GM12892 (cell line): ENCODE data around the gene CISTR. TPM values are rescaled to one million over a fixed set of nuclear protein-coding genes. Genes with fewer than 3 reads are reported as not detected.
"Not testable (repeated sequence)": the region's sequence is repeated elsewhere in the genome, so short reads cannot be mapped to it uniquely, and the experiment has no call there.

Experiments
- DNase-seq: peaks from one replicate; pipeline ENCODE4 v3.0.0; 2011; ENCODE audit not compliant: insufficient read length
- FAIRE-seq: peaks from 2 replicates; lab custom pipeline; 2011; peaks lifted over from hg19 to GRCh38; lab: Jason Lieb, UNC
- POLR2A ChIP-seq: IDR thresholded peaks from 2 replicates; pipeline ENCODE4 v1.6.1; 2011; ENCODE audit warnings: low read depth, low read length, control low read depth
- POLR2AphosphoS5 ChIP-seq: IDR thresholded peaks from 2 replicates; pipeline ENCODE4 v1.6.1; 2011; ENCODE audit warnings: low read depth, low read length, control low read depth
- TAF1 ChIP-seq: IDR thresholded peaks from 2 replicates; pipeline ENCODE4 v1.6.1; 2011; ENCODE audit warnings: low read depth, mild to moderate bottlenecking, control low read depth, low read length, borderline replicate concordance
- polyA plus RNA-seq: library from polyadenylated mRNA; unstranded; fragments of >200 nt; gene quantifications from one replicate; pipeline ENCODE4 v1.2.1, GENCODE V29; 2012; ENCODE audit warnings: missing spikeins, inconsistent platforms; ENCODE audit not compliant: missing spikeins

Gene CISTR
- not detected for polyA plus RNA-seq

- DNase-seq = peak; percentile 59
- TF ChIP-seq TAF1 (no peak), POLR2A (peak; percentile 50; the same call in 1 of the 2 replicates)
- peak; percentile 44 for FAIRE-seq
Measured at GRCh38 chr12:53751336-53752191, at the start of gene CISTR. CISTR (minus strand) TSS chr12:53751979.

DNA sequence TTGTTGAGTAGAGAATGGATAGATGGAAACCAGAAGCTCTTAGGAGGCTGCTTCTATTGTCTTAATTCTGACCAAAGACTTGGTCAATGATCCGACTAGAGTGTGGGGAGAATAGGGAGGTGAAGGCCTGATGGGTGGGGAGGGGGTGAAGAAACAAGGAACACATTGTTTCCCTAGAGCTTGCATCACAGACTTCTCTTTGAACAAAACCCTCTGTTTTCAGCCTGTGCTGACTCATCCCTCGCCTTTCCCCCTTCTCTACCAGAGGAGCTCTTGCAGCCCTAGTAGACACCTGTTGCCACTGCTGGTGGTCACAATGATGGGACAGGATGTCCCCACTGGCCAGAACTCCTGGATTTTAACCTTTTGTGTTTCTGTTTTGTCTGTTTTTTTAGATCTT is 46.8 kb upstream of the CISTR start:
- DNase-seq (no peak), FAIRE-seq (peak; percentile 40)
- TF ChIP-seq POLR2A (no peak), POLR2AphosphoS5 (no peak), TAF1 (no peak)

- FAIRE-seq = no peak
Measured at GRCh38 chr12:53795927-53796326, 44.1 kb upstream of the CISTR start.

DNA sequence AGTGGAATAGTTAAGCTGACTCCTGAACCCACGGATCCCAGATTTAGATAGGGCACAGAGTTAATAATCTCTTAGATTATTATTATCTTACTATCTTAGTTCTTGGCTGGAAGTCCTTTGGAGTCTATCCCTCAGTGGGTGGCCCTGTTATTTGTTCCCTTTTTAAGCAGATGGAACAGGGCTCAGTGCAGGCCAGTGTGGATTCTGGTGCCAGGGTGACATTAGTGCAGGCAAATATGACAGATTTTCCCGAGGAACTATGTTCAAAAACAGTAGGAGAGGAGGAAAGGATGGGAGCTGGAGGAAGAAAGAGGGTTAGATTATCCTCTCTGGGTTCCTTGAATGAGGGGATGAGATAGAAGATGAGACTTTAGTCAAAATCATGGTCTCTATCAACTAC is 41.4 kb upstream of the CISTR start:
- no peak for DNase-seq
- TF ChIP-seq TAF1 (no peak), POLR2A (no peak), POLR2AphosphoS5 (no peak)
- no peak for FAIRE-seq

More at GRCh38 chr12:53795927-53796326, 44.1 kb upstream of the CISTR start:
- no peak for DNase-seq
- no peak for TF ChIP-seq POLR2AphosphoS5
- TF ChIP-seq TAF1 = no peak
- no peak for TF ChIP-seq POLR2A

DNA sequence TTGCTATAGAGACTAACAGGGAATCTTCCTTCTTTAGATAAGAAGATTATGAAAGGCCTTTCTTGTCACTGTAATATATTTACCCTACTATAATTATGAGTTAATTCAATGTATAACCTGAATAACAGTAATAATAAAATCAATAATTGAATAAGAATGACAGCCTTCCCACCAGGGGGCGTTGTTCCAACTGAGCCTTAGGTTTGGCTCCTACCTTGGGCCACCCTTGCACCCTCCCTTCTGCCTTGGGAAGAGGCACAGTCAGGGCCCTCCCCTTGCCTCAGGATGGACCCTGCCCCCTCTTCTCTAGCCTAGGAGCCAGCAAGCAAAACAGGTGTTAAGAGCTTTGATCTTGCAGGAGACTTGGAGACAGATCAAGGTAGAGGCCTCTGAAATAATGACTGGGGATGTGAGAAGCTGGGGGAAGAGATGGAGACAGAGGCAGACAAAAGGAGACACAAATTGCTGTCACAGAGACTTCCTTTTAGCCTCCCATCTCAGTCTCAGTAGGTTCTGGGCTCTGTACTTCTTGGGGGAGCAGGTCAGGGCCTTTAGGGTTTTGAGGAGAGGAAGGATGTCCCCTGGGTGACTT is 40.1 kb upstream of the CISTR start:
- DNase-seq = no peak
- no peak for TF ChIP-seq POLR2AphosphoS5
- TF ChIP-seq POLR2A = no peak
- FAIRE-seq = no peak

- FAIRE-seq = no peak
- TF ChIP-seq POLR2AphosphoS5 (no peak), POLR2A (no peak), TAF1 (no peak)
Measured at GRCh38 chr12:53789570-53789969, 37.8 kb upstream of the CISTR start.

DNA sequence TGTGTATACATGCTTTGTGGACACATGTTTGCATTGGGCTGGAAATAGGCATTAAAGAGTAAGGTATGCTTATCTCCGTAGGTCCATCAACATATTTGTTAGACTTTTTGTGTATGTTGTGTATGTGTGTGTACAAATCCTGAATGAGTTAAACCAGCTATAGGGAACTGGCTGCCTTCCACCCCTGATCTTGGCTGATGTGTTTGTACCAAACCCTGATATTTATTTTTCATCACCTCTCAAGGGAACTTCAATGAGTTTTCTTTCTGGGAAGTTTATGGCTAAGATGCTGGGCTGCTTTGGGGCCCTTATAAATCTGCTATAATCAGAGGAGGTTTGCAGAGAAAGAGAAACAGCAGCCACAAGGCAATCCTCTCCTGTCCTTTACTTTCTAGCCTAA is 37.1 kb upstream of the CISTR start:
- FAIRE-seq (no peak), DNase-seq (no peak)

More at GRCh38 chr12:53789570-53789969, 37.8 kb upstream of the CISTR start:
- no peak for DNase-seq

DNA sequence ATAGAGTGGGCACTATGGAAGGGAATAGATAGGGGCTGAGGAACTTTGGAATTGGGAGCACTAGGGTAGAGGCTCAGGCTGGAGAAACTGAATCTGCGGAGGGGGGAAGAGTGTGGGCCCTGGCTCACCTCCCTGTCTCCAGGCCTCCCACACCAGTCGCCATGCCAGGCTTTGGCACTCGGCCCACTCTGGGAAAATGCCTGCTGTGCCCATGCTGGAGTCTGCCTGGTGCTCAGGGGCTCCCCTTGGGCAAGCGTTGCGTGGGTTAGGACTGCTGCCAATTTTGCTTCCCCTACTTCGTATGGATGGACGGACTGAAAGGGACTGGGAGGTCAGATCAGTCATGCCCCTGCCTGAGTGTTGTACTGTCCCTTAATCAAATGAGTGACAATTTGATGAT is 34.6 kb upstream of the CISTR start:
- no peak for FAIRE-seq

More for the DNA sequence above, 37.1 kb upstream of the CISTR start:
- TF ChIP-seq TAF1 (no peak), POLR2A (no peak), POLR2AphosphoS5 (no peak)

GRCh38 chr12:53785161-53785560 is 33.4 kb upstream of the CISTR start:
- no peak for FAIRE-seq
- no peak for DNase-seq
- TF ChIP-seq POLR2AphosphoS5 (no peak), POLR2A (no peak), TAF1 (no peak)

More for the DNA sequence above, 34.6 kb upstream of the CISTR start:
- no peak for TF ChIP-seq TAF1
- no peak for DNase-seq

GRCh38 chr12:53782093-53782703 is 30.4 kb upstream of the CISTR start:
- FAIRE-seq = no peak
- TF ChIP-seq POLR2A = no peak
- no peak for TF ChIP-seq TAF1
- TF ChIP-seq POLR2AphosphoS5 = no peak
- DNase-seq = no peak

GRCh38 chr12:53781228-53781801 is 29.5 kb upstream of the CISTR start:
- TF ChIP-seq TAF1 (no peak), POLR2AphosphoS5 (no peak), POLR2A (no peak)
- no peak for FAIRE-seq

GRCh38 chr12:53780323-53780722 is 28.5 kb upstream of the CISTR start:
- FAIRE-seq = no peak
- no peak for DNase-seq
- TF ChIP-seq POLR2AphosphoS5 = no peak
- no peak for TF ChIP-seq POLR2A
- TF ChIP-seq TAF1 = no peak

More at GRCh38 chr12:53781228-53781801, 29.5 kb upstream of the CISTR start:
- DNase-seq = no peak

- FAIRE-seq = not testable (repeated sequence)
Measured at GRCh38 chr12:53779679-53780078, 27.9 kb upstream of the CISTR start.

More at GRCh38 chr12:53779679-53780078, 27.9 kb upstream of the CISTR start:
- DNase-seq = not testable (repeated sequence)
